PC-9 (cell line): ENCODE results near the gene ATG4B.

ENCODE experiments used
- EZH2 ChIP-seq: fragments of 200-600 bp; sonication (generic); IDR thresholded peaks from 2 replicates; pipeline ENCODE4 v1.8.0; 2017; ENCODE audit warnings: antibody characterized with exemption, low read depth
- TF ChIP-seq, protein P1 (sequence below): fragments of 200-600 bp; sonication (generic); conservative IDR thresholded peaks from 2 replicates; pipeline ENCODE4 v1.6.1; 2017; ENCODE audit warnings: mixed run types, antibody characterized with exemption, mild to moderate bottlenecking, moderate library complexity

DNA sequence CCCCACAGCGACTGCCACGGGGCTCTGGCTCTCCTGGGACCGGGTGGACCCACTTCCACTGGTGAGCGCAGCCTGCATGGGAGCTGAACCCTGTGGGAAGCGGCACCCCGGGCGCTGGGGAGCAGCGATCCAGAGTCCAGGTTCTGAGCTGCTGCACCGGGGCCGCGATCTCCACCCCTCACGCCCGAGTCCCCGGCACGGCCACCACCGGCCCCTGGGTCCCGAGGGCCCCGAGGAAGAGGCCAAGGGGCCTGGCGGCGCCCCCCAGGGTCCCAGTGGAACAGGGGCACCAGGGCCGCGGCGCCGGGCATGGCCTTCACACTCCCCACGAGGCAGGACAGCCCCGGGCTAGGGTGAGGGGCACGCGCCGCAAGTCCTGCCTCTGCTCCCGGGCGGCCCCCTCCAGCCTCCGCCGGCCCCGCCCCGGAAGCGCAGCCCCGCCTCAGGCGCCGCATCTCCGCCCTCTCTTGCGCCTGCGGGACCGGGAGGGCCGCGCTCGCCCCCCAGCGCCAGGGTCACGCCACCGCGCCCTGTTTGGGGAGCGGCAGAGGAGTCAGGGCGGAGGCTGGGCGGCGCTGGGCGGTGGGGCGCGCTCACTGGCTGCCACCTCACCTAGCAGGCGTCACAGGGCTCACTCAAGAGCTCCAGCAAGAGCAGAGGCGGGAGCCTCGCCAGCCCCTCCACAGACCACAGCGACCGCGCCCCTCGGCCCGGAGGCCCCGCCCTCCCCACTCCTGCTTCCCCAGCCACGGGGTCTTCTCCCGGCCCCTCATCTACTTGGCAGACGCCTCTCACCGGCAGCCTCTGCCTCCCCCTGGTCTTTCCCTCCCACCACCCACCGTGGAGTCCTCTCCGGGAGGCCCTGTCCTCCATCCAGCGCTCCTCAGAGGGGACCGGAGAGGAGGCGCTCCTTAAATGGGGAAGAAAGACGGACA is 27.4 kb upstream of the ATG4B start:
- no peak for TF ChIP-seq EZH2
- TF ChIP-seq, protein P1, sequence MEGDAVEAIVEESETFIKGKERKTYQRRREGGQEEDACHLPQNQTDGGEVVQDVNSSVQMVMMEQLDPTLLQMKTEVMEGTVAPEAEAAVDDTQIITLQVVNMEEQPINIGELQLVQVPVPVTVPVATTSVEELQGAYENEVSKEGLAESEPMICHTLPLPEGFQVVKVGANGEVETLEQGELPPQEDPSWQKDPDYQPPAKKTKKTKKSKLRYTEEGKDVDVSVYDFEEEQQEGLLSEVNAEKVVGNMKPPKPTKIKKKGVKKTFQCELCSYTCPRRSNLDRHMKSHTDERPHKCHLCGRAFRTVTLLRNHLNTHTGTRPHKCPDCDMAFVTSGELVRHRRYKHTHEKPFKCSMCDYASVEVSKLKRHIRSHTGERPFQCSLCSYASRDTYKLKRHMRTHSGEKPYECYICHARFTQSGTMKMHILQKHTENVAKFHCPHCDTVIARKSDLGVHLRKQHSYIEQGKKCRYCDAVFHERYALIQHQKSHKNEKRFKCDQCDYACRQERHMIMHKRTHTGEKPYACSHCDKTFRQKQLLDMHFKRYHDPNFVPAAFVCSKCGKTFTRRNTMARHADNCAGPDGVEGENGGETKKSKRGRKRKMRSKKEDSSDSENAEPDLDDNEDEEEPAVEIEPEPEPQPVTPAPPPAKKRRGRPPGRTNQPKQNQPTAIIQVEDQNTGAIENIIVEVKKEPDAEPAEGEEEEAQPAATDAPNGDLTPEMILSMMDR, result no peak
